Epithelial cell of proximal tubule (primary cell): ENCODE measurements around the gene EMP1. TPM values are rescaled to one million over a fixed set of nuclear protein-coding genes. Genes with fewer than 3 reads are reported as not detected.

Source experiments
- DNase-seq: peaks from one replicate; pipeline ENCODE4 v3.0.0-alpha.2; 2011; ENCODE audit warnings: low read depth
- H3K4me3 ChIP-seq: 2 replicates; pipeline ENCODE4 v1.5.1; 2011; ENCODE audit warnings: low read depth, mild to moderate bottlenecking, low read length
- total RNA-seq: library from RNA; depleted of rRNA; stranded (reverse); fragments of >200 nt; gene quantifications from 2 replicates; pipeline ENCODE4 v1.2.3, GENCODE V29; 2015
- TF ChIP-seq, protein P1 (sequence below): conservative IDR thresholded peaks from 2 replicates; pipeline ENCODE4 v1.5.1; 2012; ENCODE audit warnings: low read depth, mild to moderate bottlenecking, low read length

The EMP1 gene
- total RNA-seq, 1 donor from 2014 or later: 166 TPM

- no peak for DNase-seq
- TF ChIP-seq, protein P1, sequence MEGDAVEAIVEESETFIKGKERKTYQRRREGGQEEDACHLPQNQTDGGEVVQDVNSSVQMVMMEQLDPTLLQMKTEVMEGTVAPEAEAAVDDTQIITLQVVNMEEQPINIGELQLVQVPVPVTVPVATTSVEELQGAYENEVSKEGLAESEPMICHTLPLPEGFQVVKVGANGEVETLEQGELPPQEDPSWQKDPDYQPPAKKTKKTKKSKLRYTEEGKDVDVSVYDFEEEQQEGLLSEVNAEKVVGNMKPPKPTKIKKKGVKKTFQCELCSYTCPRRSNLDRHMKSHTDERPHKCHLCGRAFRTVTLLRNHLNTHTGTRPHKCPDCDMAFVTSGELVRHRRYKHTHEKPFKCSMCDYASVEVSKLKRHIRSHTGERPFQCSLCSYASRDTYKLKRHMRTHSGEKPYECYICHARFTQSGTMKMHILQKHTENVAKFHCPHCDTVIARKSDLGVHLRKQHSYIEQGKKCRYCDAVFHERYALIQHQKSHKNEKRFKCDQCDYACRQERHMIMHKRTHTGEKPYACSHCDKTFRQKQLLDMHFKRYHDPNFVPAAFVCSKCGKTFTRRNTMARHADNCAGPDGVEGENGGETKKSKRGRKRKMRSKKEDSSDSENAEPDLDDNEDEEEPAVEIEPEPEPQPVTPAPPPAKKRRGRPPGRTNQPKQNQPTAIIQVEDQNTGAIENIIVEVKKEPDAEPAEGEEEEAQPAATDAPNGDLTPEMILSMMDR: no peak
- H3K4me3 ChIP-seq: no peak overlapping the region
Measured at GRCh38 chr12:13268581-13268980, 72.1 kb downstream of the EMP1 start.

Other genes starting within 250 kb of the EMP1 start
- gene GPRC5D, start 244.6 kb upstream of the EMP1 start, total RNA-seq: not detected in 2 replicates
- 12.7 and 13.0 TPM in 2 replicates for gene HEBP1, start 196.5 kb upstream of the EMP1 start, total RNA-seq
- gene FAM234B, start 152.3 kb upstream of the EMP1 start, total RNA-seq: 3.8 and 6.4 TPM in 2 replicates
- 0.75 and 1.2 TPM in 2 replicates for gene GSG1, start 93.1 kb upstream of the EMP1 start, total RNA-seq